T47D (cell line): ENCODE measurements around the gene PRPF6.

Source experiments
- DNase-seq, 2 experiments: peaks; one replicate each; pipeline versions ENCODE4 v3.0.0 to v3.0.0-alpha.2; 2011 to 2012; ENCODE audit warnings: low read depth in 1 of 2, low spot score in 1 of 2
- JUND ChIP-seq: IDR thresholded peaks from 2 replicates; pipeline ENCODE4 v1.6.1; 2012; ENCODE audit warnings: low read depth
- in situ Hi-C: cut with HindIII; loops from 2 replicates; pipeline ENCODE4 v1.10.0; 2016; ENCODE audit warnings: low sequenced_read_pairs, low pct_unique_long_range_greater_than_20kb

The PRPF6 gene

GRCh38 chr20:63951398-63952209 lies 29.3 kb upstream of the PRPF6 start:
- in situ Hi-C loops = no loop called here
- DNase-seq = no peak
- TF ChIP-seq JUND = no peak

DNA sequence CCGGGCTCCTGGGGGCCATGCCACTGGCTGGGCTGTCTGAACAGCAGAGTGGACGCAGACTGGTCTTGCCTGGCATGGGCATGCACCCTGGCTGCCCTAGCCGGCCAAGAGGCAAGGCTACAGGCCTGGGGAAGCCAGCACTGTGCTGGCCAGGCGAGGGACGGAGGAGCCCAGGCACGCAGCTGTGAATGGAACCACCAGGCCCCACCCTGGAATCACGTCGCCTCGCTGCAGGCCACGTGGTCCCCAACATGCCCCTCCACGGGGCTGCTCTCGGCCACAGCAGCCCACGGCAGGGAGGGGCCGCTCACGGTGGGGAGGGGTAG lies 28.8 kb upstream of the PRPF6 start:
- in situ Hi-C loops = no loop called here
- DNase-seq = no peak
- TF ChIP-seq JUND = no peak

GRCh38 chr20:63952769-63953168 lies 28.2 kb upstream of the PRPF6 start:
- no peak for TF ChIP-seq JUND
- DNase-seq = no peak
- in situ Hi-C loops = no loop called here

DNA sequence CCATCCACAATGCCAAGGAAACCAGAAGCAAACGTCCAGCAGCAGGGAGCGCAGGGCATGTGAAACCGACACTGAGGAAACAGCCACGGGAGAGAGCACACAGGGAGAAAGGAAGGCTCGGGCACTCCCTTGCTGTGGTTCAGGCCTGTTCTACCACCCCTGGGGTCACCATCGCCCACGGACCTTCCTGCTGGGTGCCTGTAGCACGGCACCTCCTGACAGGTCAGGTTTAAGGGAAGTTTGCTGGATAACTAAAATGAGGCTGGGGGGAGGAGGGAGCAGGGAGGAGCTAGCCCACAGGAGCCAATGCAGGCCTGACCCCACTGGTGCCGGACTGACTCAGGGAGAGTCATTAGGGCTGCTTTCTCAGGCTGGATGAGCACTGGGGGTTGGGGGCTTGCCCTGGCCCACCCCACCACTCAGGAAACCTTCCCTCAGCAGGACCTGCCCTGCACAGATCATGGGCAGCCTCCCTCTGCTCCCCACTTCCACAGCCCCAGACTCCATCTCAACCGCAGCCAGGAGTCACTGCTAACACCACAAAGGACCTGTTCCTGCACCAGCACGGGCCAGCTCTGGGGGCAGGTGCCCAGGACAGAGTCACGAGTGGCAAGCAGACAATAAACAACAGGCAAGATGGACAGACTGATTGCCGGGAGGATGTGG lies 27.0 kb upstream of the PRPF6 start:
- no peak for DNase-seq
- in situ Hi-C loops = no loop called here
- TF ChIP-seq JUND = no peak

GRCh38 chr20:63955281-63955826 lies 25.6 kb upstream of the PRPF6 start:
- TF ChIP-seq JUND = no peak
- in situ Hi-C loops = no loop called here
- peak; percentile 38 to 67 for DNase-seq

DNA sequence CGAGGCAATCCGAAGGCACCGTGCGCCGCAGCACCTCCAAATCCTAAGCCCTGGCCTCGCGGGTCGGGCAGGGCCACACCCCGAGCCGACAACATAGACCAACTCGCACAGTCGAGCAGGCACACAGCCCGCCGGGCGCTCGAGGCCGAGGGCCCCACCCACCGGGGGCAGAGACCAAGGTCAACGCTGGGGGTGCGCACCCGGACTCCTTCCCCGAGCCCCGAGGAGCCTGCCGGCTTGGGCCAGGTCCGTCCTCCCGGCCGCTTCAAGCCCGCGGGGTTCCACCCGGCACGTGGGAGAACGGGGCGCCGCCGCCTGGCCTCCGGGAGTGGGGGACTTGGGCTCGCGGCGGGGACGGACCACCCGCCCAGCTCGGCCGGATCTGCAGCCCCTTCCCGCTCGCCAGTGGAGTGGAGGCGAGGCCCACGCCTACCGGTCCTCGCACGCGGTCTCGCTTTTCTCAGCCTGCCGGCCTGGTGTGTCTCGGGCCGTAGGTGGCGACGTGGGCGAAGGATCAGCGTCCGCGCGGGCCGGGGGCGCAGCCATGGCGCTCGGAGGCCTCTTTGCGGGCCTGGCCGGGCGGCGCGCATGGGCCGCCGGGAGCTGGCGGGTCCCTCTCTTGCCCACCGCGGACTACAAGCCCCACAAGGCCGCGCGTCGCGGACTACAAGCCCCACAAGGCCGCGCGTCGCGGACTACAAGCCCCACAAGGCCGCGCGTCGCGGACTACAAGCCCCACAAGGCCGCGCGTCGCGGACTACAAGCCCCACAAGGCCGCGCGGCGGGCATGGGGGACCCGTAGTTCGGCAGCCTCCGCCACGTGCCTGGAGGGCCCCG lies 24.9 kb upstream of the PRPF6 start, which contains the start of gene UCKL1:
TSS of gene UCKL1 (minus strand) at position 590 of the 837 bp plus-strand sequence. CDS start at position 546, 44 bp downstream.
- in situ Hi-C loops = no loop called here
- peak; percentile 91 to 94 for DNase-seq
- TF ChIP-seq JUND = no peak

- no peak for TF ChIP-seq JUND
- DNase-seq = no peak
- in situ Hi-C loops = no loop called here
These were observed 24.3 kb upstream of the PRPF6 start for GRCh38 chr20:63956664-63957003.

DNA sequence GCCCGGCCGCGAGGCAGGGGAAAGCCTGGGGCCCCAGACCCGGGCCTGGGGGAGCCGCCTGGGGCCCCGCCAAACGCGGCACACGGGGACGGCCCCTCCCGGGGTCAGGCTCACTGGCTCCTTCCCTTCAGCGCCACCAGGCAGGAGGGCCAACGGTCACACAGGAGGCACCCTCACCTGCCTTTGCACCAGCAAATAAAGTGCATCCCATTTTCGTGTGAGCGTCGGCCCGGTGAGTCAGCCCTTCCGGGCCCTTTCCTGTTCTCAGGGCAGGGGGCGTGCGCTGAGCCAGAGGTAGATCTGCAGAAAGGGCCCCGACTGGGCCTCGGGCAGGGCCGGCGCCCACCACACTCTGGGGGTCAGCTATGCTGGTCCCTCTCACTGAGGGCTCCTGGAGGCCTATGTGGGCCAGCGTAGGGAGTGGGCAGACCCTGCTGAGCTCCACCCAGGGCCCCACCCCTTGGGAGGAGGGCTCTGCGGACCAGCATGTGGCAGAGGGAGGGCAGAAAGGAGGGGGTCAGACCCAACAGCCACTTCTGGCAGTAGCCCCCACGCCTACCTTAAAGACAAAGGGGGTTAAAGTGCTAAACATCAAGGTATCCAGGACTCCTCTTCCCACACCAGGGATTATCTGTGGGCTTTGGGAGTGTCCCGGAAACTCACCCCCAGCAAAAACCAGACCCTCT lies 23.8 kb upstream of the PRPF6 start:
- in situ Hi-C loops = no loop called here
- DNase-seq = peak; percentile 79 to 89
- TF ChIP-seq JUND = no peak

- no peak for TF ChIP-seq JUND
- in situ Hi-C loops = no loop called here
- DNase-seq = peak; percentile 64 to 78
These were observed 23.1 kb upstream of the PRPF6 start for GRCh38 chr20:63957690-63958441.

DNA sequence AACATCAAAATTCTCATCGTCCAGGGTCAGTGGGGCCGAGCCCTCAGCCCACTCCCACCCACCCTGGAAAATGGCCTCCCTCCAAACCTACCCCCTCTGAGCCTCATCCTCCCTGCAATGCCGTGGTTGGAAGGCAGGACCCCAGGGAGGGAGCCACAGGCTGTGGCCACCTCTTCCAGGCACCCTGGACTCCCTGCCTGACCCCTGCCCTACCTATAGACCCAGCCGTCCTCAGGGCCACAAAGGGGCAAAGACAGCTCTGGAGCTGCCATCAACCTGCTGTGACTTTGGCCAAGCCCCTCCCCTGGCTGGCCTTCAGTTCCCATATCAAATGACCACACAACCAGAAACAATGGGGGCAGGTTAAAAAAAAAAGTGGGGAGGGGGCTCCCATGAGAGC lies 22.5 kb upstream of the PRPF6 start:
- in situ Hi-C loops = no loop called here
- DNase-seq = no peak
- no peak for TF ChIP-seq JUND

GRCh38 chr20:63958964-63959698 lies 21.8 kb upstream of the PRPF6 start:
- TF ChIP-seq JUND = no peak
- no peak for DNase-seq
- in situ Hi-C loops = no loop called here
